Neural progenitor cell (in vitro differentiated cells): ENCODE data around the gene ALDH2. TPM values are rescaled to one million over a fixed set of nuclear protein-coding genes. Genes with fewer than 3 reads are reported as not detected.

Experiments used
- DNase-seq: peaks from one replicate; pipeline ENCODE4 v3.0.0-alpha.2; 2016; ENCODE audit warnings: low spot score
- H2AFZ ChIP-seq: fragments of 200-600 bp; sonication (generic); replicated peaks from 2 replicates; pipeline ENCODE4 v1.6.1; 2016; ENCODE audit warnings: antibody characterized with exemption
- H3F3A ChIP-seq: fragments of 200-600 bp; sonication (generic); 2 replicates; pipeline ENCODE4 v1.6.1; 2016; ENCODE audit warnings: antibody characterized with exemption, low read depth
- H3K27ac ChIP-seq: fragments of 200-600 bp; sonication (generic); 2 replicates; pipeline ENCODE4 v1.5.1; 2016; ENCODE audit warnings: mild to moderate bottlenecking
- H3K27me3 ChIP-seq: fragments of 200-600 bp; sonication (generic); 2 replicates; pipeline ENCODE4 v1.6.1; 2016; ENCODE audit warnings: mild to moderate bottlenecking, moderate library complexity
- H3K36me3 ChIP-seq: fragments of 200-600 bp; sonication (generic); 2 replicates; pipeline ENCODE4 v1.5.1; 2016
- H3K4me1 ChIP-seq: fragments of 200-600 bp; sonication (generic); 2 replicates; pipeline ENCODE4 v1.6.1; 2016; ENCODE audit warnings: mixed run types
- H3K4me2 ChIP-seq: fragments of 200-600 bp; sonication (generic); 2 replicates; pipeline ENCODE4 v1.6.1; 2016
- H3K4me3 ChIP-seq: fragments of 200-600 bp; sonication (generic); 2 replicates; pipeline ENCODE4 v1.5.1; 2016
- H3K79me2 ChIP-seq: fragments of 200-600 bp; sonication (generic); 2 replicates; pipeline ENCODE4 v1.6.1; 2016; ENCODE audit warnings: low read depth
- H3K9ac ChIP-seq: fragments of 200-600 bp; sonication (generic); 2 replicates; pipeline ENCODE4 v1.6.1; 2016
- H3K9me3 ChIP-seq: fragments of 200-600 bp; sonication (generic); 2 replicates; pipeline ENCODE4 v1.5.1; 2016; ENCODE audit warnings: low read depth
- H4K20me1 ChIP-seq: fragments of 200-600 bp; sonication (generic); 2 replicates; pipeline ENCODE4 v1.6.1; 2016; ENCODE audit warnings: low read depth
- H3K27ac Mint-ChIP-seq: 3 replicates; pipeline ENCODE4 v1.8.0; 2021; ENCODE audit warnings: mixed read lengths
- H3K27me3 Mint-ChIP-seq: 2 replicates; pipeline ENCODE4 v1.8.0; 2022; ENCODE audit warnings: low read depth, mild to moderate bottlenecking, inconsistent platforms, moderate library complexity, mixed read lengths; ENCODE audit not compliant: insufficient read depth
- H3K36me3 Mint-ChIP-seq: 3 replicates; pipeline ENCODE4 v1.8.0; 2021; ENCODE audit warnings: mixed read lengths
- H3K4me1 Mint-ChIP-seq: 3 replicates; pipeline ENCODE4 v1.8.0; 2021; ENCODE audit warnings: mixed read lengths
- H3K4me3 Mint-ChIP-seq: 3 replicates; pipeline ENCODE4 v1.8.0; 2021; ENCODE audit warnings: mild to moderate bottlenecking, moderate library complexity, mixed read lengths
- H3K9me3 Mint-ChIP-seq: 3 replicates; pipeline ENCODE4 v1.8.0; 2020; ENCODE audit warnings: mixed read lengths
- EZH2 ChIP-seq: fragments of 200-600 bp; sonication (generic); IDR thresholded peaks from 2 replicates; pipeline ENCODE4 v1.6.1; 2017; ENCODE audit warnings: antibody characterized with exemption, mild to moderate bottlenecking, moderate library complexity
- EZH2phosphoT487 ChIP-seq: fragments of 200-600 bp; sonication (generic); IDR thresholded peaks from 2 replicates; pipeline ENCODE4 v1.6.1; 2017; ENCODE audit warnings: antibody characterized with exemption
- total RNA-seq: library from RNA; depleted of rRNA; stranded (reverse); fragments of >200 nt; gene quantifications from 2 replicates; pipeline ENCODE4 v1.2.3, GENCODE V29; 2015; ENCODE audit warnings: low replicate concordance
- TF ChIP-seq, protein P1 (sequence below): fragments of 200-600 bp; sonication (generic); IDR thresholded peaks from 2 replicates; pipeline ENCODE4 v1.5.1; 2017; ENCODE audit warnings: antibody characterized with exemption, mild to moderate bottlenecking

Gene ALDH2
- total RNA-seq, 1 donor from 2014 or later: 60.0 TPM

GRCh38 chr12:111749391-111749790 lies 17.3 kb upstream of the ALDH2 start:
- H3K4me3 Mint-ChIP-seq: no peak overlapping the region
- no peaks in the 10 kb centered on the region for H3K79me2 ChIP-seq
- no peak overlapping the region for H3K27ac ChIP-seq
- H3K4me1 ChIP-seq: no peaks in the 10 kb centered on the region
- no peak overlapping the region for H3K4me2 ChIP-seq
- no peaks in the 10 kb centered on the region for H3K4me1 Mint-ChIP-seq
- no peaks in the 10 kb centered on the region for H3K9me3 Mint-ChIP-seq
- H3K27ac Mint-ChIP-seq: no peak overlapping the region
- H2AFZ ChIP-seq: no peak overlapping the region
- DNase-seq: no peak
- H3F3A ChIP-seq: no peaks in the 10 kb centered on the region
- H3K4me3 ChIP-seq: no peak overlapping the region
- H3K9me3 ChIP-seq: no peaks in the 10 kb centered on the region
- no peaks in the 10 kb centered on the region for H3K27me3 ChIP-seq
- TF ChIP-seq, protein P1, sequence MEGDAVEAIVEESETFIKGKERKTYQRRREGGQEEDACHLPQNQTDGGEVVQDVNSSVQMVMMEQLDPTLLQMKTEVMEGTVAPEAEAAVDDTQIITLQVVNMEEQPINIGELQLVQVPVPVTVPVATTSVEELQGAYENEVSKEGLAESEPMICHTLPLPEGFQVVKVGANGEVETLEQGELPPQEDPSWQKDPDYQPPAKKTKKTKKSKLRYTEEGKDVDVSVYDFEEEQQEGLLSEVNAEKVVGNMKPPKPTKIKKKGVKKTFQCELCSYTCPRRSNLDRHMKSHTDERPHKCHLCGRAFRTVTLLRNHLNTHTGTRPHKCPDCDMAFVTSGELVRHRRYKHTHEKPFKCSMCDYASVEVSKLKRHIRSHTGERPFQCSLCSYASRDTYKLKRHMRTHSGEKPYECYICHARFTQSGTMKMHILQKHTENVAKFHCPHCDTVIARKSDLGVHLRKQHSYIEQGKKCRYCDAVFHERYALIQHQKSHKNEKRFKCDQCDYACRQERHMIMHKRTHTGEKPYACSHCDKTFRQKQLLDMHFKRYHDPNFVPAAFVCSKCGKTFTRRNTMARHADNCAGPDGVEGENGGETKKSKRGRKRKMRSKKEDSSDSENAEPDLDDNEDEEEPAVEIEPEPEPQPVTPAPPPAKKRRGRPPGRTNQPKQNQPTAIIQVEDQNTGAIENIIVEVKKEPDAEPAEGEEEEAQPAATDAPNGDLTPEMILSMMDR: no peak
- no peak for TF ChIP-seq EZH2
- no peak for TF ChIP-seq EZH2phosphoT487
- H3K27me3 Mint-ChIP-seq: no peaks in the 10 kb centered on the region
- peaks cover 15% of the 10 kb centered on the region for H3K36me3 Mint-ChIP-seq
- H3K9ac ChIP-seq: no peak overlapping the region
- no peaks in the 10 kb centered on the region for H4K20me1 ChIP-seq
- no peaks in the 10 kb centered on the region for H3K36me3 ChIP-seq

DNA sequence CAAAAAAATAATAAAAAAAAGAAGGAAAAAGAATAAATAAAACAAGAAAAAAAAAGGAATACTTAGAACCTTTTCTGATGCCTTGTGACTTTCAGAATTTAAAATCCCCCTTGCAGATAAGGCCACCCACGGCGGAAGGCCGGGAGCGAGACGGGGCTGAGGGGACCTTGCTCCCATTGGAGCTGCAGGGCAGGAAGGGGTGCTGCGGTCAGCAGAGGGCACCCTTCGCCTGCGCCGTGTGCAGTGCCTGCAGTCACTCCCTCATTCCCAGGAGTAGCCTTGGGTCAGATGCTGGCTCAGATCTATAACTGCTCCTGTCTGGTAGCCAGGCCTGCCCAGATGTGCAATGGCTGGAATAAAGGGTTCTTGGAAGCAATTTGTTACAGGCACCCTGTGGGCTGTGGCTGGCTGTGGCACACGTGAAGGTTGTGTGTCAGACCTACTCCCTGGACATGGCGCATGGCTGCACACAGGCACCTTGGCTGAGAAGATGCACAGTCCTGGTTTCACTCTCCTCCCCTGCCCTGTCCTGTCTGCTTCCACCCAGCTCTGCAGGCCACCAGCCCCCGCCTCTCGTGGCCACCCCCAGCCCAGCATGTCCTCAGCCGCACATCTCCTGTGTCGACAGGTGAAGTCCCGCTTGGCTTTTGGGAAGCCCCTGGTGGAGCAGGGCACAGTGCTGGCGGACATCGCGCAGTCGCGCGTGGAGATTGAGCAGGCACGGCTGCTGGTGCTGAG lies 13.4 kb upstream of the ALDH2 start:
- H3K9me3 Mint-ChIP-seq: no peaks in the 10 kb centered on the region
- H3K4me1 ChIP-seq: peaks cover 9% of the 10 kb centered on the region
- H3K27me3 ChIP-seq: no peaks in the 10 kb centered on the region

DNA sequence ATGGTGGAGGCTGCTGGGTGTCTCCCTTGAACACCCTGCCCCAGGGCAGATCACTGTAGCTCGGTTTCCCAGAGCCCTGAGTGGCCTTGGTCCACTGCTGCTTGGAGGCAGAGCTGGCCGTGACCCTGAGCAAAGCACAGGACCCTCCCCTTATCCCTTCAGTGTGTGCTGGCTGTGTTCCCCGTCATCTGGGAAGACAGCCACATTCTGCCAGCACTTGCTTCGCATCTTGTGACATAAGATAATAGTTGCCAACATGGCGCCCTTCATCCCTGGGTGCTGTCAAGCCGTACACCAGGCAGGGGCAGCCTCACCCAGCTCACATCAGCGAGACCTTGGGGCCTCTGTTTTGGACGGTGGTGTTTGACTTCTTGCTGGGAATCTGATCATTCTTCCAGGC lies 12.1 kb upstream of the ALDH2 start:
- Histone ChIP-seq H3K9me3 (no peaks in the 10 kb centered on the region), H3K4me1 (peaks cover 15% of the 10 kb centered on the region), H3K9ac (no peak overlapping the region), H3K27ac (no peak overlapping the region), H3K27me3 (no peaks in the 10 kb centered on the region), H4K20me1 (no peaks in the 10 kb centered on the region), H3K36me3 (no peaks in the 10 kb centered on the region), H3K79me2 (no peaks in the 10 kb centered on the region), H3K4me3 (no peak overlapping the region), H3F3A (peaks cover 12% of the 10 kb centered on the region), H3K4me2 (no peak overlapping the region), H2AFZ (no peak overlapping the region)
- TF ChIP-seq EZH2: no peak
- TF ChIP-seq EZH2phosphoT487: no peak
- TF ChIP-seq, protein P1: no peak
- H3K9me3 Mint-ChIP-seq: no peaks in the 10 kb centered on the region
- peaks cover 15% of the 10 kb centered on the region for H3K4me1 Mint-ChIP-seq
- peaks cover 5% of the 10 kb centered on the region for H3K27me3 Mint-ChIP-seq
- peaks cover 2% of the 10 kb centered on the region for H3K36me3 Mint-ChIP-seq
- no peak overlapping the region for H3K4me3 Mint-ChIP-seq
- no peak overlapping the region for H3K27ac Mint-ChIP-seq
- no peak for DNase-seq

More for the DNA sequence above, 13.4 kb upstream of the ALDH2 start:
- no peaks in the 10 kb centered on the region for H4K20me1 ChIP-seq
- DNase-seq: peak; percentile 82
- peaks cover 5% of the 10 kb centered on the region for H3K36me3 Mint-ChIP-seq
- H3K27me3 Mint-ChIP-seq: peaks cover 5% of the 10 kb centered on the region
- peaks cover 6% of the 10 kb centered on the region for H3K4me1 Mint-ChIP-seq
- no peak overlapping the region for H3K27ac Mint-ChIP-seq
- H3F3A ChIP-seq: peaks cover 8% of the 10 kb centered on the region
- no peak overlapping the region for H3K4me2 ChIP-seq
- H3K27ac ChIP-seq: no peak overlapping the region
- TF ChIP-seq EZH2 (no peak), EZH2phosphoT487 (no peak)
- TF ChIP-seq, protein P1: peak; percentile 84
- H3K4me3 ChIP-seq: no peak overlapping the region
- H3K4me3 Mint-ChIP-seq: no peak overlapping the region
- no peak overlapping the region for H2AFZ ChIP-seq
- H3K36me3 ChIP-seq: no peaks in the 10 kb centered on the region
- H3K79me2 ChIP-seq: no peaks in the 10 kb centered on the region
- H3K9me3 ChIP-seq: no peaks in the 10 kb centered on the region
- no peak overlapping the region for H3K9ac ChIP-seq
